Measurements from ENCODE around the gene PCYOX1L.

DNA sequence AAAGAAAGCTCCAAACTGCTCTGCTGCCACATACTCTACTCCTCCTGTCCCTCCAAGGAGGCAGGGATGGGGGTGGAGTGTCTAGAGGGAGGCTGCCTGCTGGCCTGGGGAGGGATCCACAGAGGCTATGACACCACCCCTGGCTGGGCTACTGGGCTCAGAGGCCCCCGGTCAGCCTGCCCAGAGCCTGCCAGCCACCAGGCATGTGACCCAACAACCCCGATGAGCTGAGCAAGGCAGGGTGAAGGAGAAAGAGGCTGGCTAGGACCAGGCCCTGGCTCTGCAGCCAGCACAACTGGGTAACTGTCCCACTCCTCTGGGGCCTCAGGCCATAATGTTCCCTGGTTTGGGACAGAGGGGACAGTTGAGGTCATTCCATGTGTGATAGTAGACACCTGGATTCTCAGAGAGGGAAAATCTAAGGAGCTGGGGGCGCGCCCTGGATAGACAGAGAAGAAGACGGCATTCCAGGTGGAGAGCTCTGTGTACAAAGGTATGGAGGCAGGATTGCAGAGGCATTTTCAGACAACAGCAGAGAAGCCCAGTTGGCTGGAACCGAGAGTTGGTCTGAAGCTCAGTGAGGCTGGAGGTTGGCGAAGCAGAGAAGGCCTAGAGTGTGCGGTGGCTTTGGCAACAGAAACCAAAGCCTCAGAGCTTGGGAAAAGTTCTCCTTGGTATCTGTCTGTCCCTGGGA lies 55.1 kb downstream of the PCYOX1L start:
- TF ChIP-seq CTCF (conservative IDR thresholded peaks at IDR 0.05; ENCODE audit: low read depth, low read length) (no peak), EZH2 (IDR thresholded peaks at IDR 0.05; ENCODE audit: borderline replicate concordance, low read depth, low read length, poor library complexity, severe bottlenecking) (no peak)

All from A673 (cell line).